Measurements from ENCODE around the gene ULBP1.
"Not testable (repeated sequence)": the region's sequence is repeated elsewhere in the genome, so short reads cannot be mapped to it uniquely, and the experiment has no call there.

Gene ULBP1

GRCh38 chr6:150008588-150008987 lies 44.8 kb downstream of the ULBP1 start:
- DNase-seq, result no peak

DNA sequence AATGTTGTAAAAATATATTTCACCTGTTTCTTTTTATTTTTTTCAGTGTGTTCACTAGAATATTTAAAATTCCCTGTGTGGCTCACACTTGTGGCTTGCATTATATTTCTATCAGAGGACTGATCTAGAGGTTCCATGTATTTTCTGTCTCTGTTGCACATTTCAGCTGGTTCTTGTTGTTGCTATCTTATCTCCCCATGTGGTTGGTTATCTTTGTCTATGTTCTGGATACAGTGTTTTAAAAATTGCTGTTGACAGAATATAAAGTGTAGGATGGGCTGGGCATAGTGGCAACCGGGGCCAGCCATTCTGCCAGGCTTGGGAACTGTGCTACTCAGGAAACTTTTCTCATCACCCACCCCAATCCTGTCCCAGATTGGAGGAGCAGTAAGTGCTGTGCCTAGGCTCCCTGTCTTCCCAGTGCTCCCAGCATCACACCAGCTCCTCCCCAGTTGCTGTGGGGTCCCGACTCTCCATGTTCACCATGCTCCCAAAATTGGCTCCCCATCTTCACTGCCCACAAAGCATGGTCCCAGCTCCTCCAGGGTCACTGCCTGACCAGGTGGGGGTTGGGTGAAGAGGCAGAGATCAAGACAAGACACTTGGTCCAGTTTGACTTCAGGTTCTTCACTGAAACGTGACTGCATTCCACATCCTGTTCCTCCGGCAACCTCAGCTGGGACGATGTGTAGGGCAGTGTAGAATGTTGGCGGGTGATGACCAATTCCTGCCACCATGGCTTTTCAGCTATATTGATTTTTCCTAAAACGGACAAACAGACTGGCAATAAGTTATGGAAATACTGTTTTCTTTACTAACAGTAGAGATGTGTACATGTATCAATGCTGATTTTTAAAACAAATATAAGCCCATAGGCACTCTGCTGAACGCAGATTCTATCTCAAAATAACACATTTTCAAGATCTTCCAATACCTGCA lies 49.4 kb downstream of the ULBP1 start:
- not testable (repeated sequence) for DNase-seq

GRCh38 chr6:150013785-150014622 lies 50.3 kb downstream of the ULBP1 start:
- DNase-seq, result not testable (repeated sequence)

- DNase-seq, result not testable (repeated sequence)
Observed at GRCh38 chr6:150014623-150015280, 51.0 kb downstream of the ULBP1 start.

GRCh38 chr6:150015281-150016001 lies 51.7 kb downstream of the ULBP1 start:
- not testable (repeated sequence) for DNase-seq

- peak; percentile 21 for DNase-seq
Observed at GRCh38 chr6:150016324-150017185, 52.8 kb downstream of the ULBP1 start.

GRCh38 chr6:150017186-150017521 lies 53.4 kb downstream of the ULBP1 start:
- DNase-seq, result not testable (repeated sequence)

DNA sequence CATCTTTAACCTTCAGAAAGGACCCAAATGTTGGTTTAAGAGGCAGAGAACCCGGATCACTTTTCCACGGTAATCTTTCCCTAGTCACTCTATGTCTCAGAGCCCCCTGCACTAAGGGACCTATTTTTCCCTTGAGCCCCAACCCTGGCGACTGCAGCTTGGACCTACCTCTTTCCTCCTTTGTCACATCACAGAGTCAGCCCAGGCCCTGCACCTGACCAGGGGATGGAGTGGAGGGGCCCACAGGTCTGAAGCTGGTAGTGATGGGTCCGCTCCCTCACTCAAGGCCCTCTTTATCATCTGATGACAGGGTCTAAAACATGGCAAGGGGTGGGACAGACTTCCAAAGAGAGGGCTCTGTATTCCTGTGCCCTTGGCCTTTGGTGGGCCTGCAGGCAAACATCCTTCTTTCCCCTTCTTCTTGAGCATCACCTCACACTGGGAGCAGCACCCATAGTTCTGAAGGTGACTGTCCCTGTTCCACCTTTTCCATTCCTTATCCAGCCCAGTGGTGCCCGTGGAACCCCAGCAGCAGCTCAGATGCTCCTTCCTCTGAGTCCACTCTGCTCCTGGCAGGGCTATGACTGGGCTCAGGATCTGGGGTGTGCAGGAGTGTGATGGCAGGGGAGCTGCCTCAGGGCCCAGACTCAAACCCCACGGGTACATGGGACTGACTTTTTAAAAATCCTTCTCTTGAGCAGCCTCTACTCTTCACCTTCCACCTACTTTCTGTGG lies 55.3 kb downstream of the ULBP1 start:
- DNase-seq, result no peak

DNA sequence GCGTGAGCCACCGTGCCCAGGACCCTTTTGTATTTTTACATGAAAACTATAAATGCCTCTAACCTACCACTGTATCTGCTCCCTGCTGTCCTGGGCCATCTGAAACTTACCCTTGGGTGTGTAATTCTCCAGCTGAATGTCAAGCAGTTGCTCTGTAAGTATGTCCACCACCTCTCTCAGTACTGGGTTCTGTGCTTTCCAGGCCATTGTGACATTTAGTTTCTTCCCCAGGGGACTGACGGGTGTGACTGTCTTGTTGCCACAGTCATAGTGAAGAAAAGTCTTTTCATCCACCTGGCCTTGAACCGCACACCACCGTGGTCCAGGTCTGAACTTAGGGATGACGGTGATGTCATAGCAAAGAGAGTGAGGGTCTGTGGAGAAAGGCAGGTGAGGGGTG lies 58.1 kb downstream of the ULBP1 start:
- not testable (repeated sequence) for DNase-seq

Data from DMS 273 treated with DMSO at 0.1 percent for 48 hours (cell line).